Measurements from ENCODE around the gene TSEN34.

DNA sequence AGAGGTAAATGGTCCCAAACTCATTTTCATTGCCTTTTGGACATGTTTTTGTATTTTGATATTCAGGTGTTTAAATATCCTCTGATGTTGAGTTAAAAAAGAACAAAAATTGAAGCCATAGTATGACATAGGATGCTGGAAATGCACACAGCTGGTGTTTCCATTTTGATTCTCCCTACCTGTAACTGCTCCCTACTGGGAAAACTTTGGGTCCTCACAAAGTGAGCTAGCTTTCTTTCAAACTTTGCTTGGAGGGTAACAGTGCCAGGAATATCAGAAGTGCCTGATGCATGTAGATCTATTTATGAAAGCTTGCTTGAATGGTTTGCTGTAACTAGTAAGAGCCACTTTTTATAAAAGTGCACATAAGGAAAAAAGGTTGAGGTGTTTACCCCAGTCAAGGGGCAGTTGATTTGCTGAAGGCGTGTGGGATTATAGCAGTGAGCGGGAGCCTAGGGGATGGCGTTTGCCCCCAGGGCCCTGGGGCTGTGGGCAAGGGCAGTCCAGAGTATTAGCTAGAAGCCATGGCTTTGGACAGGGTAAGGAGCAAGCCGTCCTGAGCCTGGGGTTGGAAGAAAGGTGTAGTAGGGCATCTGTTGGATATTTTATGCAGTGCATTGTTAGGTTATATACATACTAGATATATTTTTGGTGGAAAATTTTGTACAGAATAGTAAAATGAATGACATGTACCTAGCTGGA lies 13.8 kb downstream of the TSEN34 start:
- TF ChIP-seq CTCF (IDR thresholded peaks at IDR 0.05), result no peak
- TF ChIP-seq POLR2AphosphoS5 (IDR thresholded peaks at IDR 0.05; ENCODE audit: low read depth, low read length), result no peak
- no peak for TF ChIP-seq TCF7L2 (IDR thresholded peaks at IDR 0.05; ENCODE audit: low read depth, low read length)
- no peak for TF ChIP-seq SIN3A (IDR thresholded peaks at IDR 0.05; ENCODE audit: borderline replicate concordance, insufficient read depth, low read depth, low read length)
- TF ChIP-seq, protein P1, sequence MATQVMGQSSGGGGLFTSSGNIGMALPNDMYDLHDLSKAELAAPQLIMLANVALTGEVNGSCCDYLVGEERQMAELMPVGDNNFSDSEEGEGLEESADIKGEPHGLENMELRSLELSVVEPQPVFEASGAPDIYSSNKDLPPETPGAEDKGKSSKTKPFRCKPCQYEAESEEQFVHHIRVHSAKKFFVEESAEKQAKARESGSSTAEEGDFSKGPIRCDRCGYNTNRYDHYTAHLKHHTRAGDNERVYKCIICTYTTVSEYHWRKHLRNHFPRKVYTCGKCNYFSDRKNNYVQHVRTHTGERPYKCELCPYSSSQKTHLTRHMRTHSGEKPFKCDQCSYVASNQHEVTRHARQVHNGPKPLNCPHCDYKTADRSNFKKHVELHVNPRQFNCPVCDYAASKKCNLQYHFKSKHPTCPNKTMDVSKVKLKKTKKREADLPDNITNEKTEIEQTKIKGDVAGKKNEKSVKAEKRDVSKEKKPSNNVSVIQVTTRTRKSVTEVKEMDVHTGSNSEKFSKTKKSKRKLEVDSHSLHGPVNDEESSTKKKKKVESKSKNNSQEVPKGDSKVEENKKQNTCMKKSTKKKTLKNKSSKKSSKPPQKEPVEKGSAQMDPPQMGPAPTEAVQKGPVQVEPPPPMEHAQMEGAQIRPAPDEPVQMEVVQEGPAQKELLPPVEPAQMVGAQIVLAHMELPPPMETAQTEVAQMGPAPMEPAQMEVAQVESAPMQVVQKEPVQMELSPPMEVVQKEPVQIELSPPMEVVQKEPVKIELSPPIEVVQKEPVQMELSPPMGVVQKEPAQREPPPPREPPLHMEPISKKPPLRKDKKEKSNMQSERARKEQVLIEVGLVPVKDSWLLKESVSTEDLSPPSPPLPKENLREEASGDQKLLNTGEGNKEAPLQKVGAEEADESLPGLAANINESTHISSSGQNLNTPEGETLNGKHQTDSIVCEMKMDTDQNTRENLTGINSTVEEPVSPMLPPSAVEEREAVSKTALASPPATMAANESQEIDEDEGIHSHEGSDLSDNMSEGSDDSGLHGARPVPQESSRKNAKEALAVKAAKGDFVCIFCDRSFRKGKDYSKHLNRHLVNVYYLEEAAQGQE (IDR thresholded peaks at IDR 0.05; ENCODE audit: insufficient read depth in 1 of 2, low read depth in 2 of 2, low read length in 1 of 2), result no peak
